ENCODE measurements around the gene UTRN.

UTRN gene

DNA sequence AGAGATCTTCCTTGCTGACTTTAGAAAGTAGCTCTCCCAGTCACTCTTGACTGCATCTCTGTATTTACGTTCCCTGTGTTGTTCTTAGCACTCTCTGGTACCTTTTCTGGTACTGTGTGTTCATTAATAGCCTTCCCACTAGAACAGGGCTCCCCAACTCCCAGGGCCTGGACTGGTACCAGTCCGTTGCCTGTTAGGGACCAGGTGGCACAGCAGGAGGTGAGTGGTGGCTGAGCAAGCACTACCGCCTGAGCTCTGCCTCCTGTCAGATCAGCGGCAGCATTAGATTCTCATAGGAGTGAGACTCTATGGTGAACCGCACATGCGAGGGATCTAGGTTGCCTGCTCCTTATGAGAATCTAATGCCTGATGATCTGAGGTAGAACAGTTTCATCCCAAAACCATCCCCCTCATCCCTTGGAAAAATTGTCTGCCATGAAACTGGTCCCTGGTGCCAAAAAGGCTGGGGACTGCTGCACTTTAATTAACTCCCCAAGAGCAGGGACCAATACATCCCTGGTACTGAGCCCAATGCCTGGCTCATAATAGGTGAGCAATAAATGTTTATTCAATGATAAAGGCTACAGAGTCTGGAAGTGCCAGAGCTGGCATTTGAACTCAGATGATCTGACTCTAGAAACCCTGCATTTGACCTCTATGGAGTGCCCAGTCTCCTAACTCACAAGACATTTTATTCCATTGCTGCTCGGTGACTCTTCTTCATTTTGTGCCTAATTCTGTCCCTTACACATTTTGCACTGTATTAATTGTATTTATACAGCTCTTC, 11.0 kb downstream of the UTRN start:
- TF ChIP-seq ELF4 (IDR thresholded peaks at IDR 0.05) (no peak), BHLHE40 (IDR thresholded peaks at IDR 0.05; ENCODE audit: borderline replicate concordance) (no peak), FOXM1 (IDR thresholded peaks at IDR 0.05; ENCODE audit: borderline replicate concordance) (no peak), NFRKB (IDR thresholded peaks at IDR 0.05) (no peak), SP1 (IDR thresholded peaks at IDR 0.05) (no peak), CTBP1 (IDR thresholded peaks at IDR 0.05; ENCODE audit: borderline replicate concordance) (no peak), LEF1 (IDR thresholded peaks at IDR 0.05; ENCODE audit: borderline replicate concordance) (no peak), ARNT (IDR thresholded peaks at IDR 0.05) (no peak), HDGF (IDR thresholded peaks at IDR 0.05; ENCODE audit: borderline replicate concordance) (no peak), ZNF384 (IDR thresholded peaks at IDR 0.05) (no peak), FOXA1 (IDR thresholded peaks at IDR 0.05) (no peak), SUZ12 (IDR thresholded peaks at IDR 0.05) (no peak), L3MBTL2 (conservative IDR thresholded peaks at IDR 0.05) (no peak), FOXK2 (IDR thresholded peaks at IDR 0.05) (no peak), TARDBP (IDR thresholded peaks at IDR 0.05) (no peak)
- TF ChIP-seq, protein P1, sequence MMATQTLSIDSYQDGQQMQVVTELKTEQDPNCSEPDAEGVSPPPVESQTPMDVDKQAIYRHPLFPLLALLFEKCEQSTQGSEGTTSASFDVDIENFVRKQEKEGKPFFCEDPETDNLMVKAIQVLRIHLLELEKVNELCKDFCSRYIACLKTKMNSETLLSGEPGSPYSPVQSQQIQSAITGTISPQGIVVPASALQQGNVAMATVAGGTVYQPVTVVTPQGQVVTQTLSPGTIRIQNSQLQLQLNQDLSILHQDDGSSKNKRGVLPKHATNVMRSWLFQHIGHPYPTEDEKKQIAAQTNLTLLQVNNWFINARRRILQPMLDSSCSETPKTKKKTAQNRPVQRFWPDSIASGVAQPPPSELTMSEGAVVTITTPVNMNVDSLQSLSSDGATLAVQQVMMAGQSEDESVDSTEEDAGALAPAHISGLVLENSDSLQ (IDR thresholded peaks at IDR 0.05), result no peak
- DNase-seq (ENCODE audit: extremely low spot score), result no peak
- POLR2A ChIA-PET, result interaction anchor here (1.7 kb wide), 1 partner anchor 9 kb away, joined by 4 read pairs; no protein-coding TSS in a partner anchor
- CTCF ChIA-PET, result no interaction called here

DNA sequence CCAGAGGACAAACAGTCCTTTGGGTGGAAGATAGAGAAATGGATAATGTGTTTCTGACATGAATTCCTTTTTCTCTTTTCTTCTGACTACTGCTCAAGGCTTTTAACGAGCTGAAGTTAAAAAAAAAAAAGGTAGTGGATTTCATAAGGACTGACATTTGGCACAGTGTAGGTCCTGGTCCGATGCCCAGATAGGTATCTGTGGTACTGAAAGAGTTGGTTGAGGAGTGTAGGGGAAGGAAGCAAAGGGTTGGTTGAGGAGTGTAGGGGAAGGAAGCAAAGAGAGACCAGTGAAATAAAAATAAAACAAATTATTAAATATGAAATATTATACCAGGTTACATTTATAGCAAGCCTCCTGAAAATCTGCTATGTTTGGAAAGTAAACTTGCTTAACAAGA, 11.8 kb downstream of the UTRN start:
- no peak for DNase-seq (ENCODE audit: extremely low spot score)
- no peak for TF ChIP-seq FOXK2 (IDR thresholded peaks at IDR 0.05)
- no peak for TF ChIP-seq BHLHE40 (IDR thresholded peaks at IDR 0.05; ENCODE audit: borderline replicate concordance)
- no peak for TF ChIP-seq SUZ12 (IDR thresholded peaks at IDR 0.05)
- TF ChIP-seq NFRKB (IDR thresholded peaks at IDR 0.05), result no peak
- TF ChIP-seq LEF1 (IDR thresholded peaks at IDR 0.05; ENCODE audit: borderline replicate concordance), result no peak
- TF ChIP-seq, protein P1 (IDR thresholded peaks at IDR 0.05), result no peak
- TF ChIP-seq SP1 (IDR thresholded peaks at IDR 0.05), result no peak
- TF ChIP-seq ELF4 (IDR thresholded peaks at IDR 0.05), result no peak
- no peak for TF ChIP-seq ZNF384 (IDR thresholded peaks at IDR 0.05)
- no peak for TF ChIP-seq ARNT (IDR thresholded peaks at IDR 0.05)
- POLR2A ChIA-PET, result interaction anchor here (1.1 kb wide), 1 partner anchor 10 kb away, joined by 3 read pairs; no protein-coding TSS in a partner anchor
- CTCF ChIA-PET, result no interaction called here

DNA sequence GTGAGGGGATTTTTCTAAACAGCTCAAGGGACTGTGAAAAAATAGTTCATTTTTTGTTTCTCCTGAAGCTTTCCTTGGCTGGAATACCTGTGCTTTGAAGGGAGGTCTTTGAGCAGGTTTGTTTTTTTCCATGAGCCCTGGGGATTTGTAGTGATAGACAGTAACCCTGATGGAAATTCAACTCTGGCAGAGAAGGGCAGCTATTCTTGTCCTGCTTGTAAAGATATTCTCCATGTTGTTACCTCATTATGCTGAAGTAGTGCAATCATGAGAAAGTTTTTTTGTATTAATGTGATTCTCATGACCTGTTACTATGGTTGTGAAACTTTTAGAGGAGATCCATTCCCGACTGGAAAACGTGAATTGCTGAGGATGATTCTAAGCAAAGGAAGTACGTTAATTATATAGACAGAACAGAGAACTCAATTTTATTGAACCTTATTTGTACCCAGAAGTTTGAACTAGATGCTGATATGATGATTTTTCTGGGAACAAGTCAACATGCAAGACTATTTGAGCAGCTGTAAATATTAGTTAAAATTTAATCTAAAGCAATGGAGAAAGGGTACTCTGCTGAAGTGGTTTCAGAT, 12.5 kb downstream of the UTRN start:
- ChIA-PET POLR2A (interaction anchor here (1.1 kb wide), 1 partner anchor 10 kb away, joined by 3 read pairs; no protein-coding TSS in a partner anchor), CTCF (no interaction called here)
- TF ChIP-seq TARDBP (IDR thresholded peaks at IDR 0.05) (no peak), NFRKB (IDR thresholded peaks at IDR 0.05) (no peak), CTBP1 (IDR thresholded peaks at IDR 0.05; ENCODE audit: borderline replicate concordance) (no peak), L3MBTL2 (conservative IDR thresholded peaks at IDR 0.05) (no peak), SP1 (IDR thresholded peaks at IDR 0.05) (no peak), HDGF (IDR thresholded peaks at IDR 0.05; ENCODE audit: borderline replicate concordance) (no peak), ARNT (IDR thresholded peaks at IDR 0.05) (no peak), FOXK2 (IDR thresholded peaks at IDR 0.05) (no peak), FOXA1 (IDR thresholded peaks at IDR 0.05) (no peak), LEF1 (IDR thresholded peaks at IDR 0.05; ENCODE audit: borderline replicate concordance) (no peak), BHLHE40 (IDR thresholded peaks at IDR 0.05; ENCODE audit: borderline replicate concordance) (no peak), ZNF384 (IDR thresholded peaks at IDR 0.05) (no peak), ELF4 (IDR thresholded peaks at IDR 0.05) (no peak), SUZ12 (IDR thresholded peaks at IDR 0.05) (no peak)
- TF ChIP-seq, protein P1 (IDR thresholded peaks at IDR 0.05), result no peak
- DNase-seq (ENCODE audit: extremely low spot score), result no peak

DNA sequence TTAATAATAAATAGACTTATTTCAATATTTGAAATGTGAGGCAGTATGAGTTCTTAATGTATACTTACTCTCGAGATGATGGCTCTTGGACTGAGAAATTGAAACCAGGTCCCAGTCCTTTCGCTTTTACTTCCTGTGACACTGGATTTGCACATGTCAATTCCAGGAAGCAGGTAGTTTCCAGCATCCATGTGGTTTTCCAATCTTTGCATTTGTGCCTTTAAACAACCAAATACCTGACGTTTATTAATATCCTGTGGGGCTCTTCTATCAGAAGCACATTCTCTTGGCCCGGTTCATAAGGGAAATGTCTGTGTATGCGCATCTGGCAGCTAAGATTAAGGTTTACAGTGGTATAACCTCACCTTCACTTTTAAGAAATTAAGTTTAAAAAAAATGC, 13.1 kb downstream of the UTRN start:
- ChIA-PET POLR2A (no interaction called here), CTCF (no interaction called here)
- TF ChIP-seq ZNF384 (IDR thresholded peaks at IDR 0.05) (no peak), NFRKB (IDR thresholded peaks at IDR 0.05) (no peak), SP1 (IDR thresholded peaks at IDR 0.05) (no peak), FOXA1 (IDR thresholded peaks at IDR 0.05) (no peak), CTBP1 (IDR thresholded peaks at IDR 0.05; ENCODE audit: borderline replicate concordance) (no peak)
- DNase-seq (ENCODE audit: extremely low spot score), result no peak

DNA sequence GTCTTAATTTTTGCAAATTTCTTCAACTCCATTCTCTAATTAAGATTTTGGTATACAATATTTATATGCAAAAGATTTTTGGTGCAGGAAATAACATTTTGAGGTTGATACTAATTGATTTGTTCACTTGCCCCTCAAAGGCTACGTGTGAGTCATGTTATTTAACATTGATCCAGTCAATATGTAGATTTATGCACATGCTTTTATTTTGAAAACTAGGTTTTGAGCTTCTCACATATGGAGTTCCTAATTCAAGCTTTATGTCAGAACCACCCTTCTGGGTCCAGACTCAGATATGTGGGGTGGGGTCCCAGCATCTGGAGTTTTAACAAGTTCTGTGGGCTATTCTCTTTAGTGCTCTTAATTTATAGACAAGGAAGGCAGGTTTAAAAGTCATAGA, 13.8 kb downstream of the UTRN start:
- ChIA-PET POLR2A (no interaction called here), CTCF (interaction anchor here (0.6 kb wide), 1 partner anchor 737 kb away, joined by 4 read pairs; no protein-coding TSS in a partner anchor)
- DNase-seq (ENCODE audit: extremely low spot score), result no peak
- no peak for TF ChIP-seq HDGF (IDR thresholded peaks at IDR 0.05; ENCODE audit: borderline replicate concordance)
- TF ChIP-seq FOXM1 (IDR thresholded peaks at IDR 0.05; ENCODE audit: borderline replicate concordance), result no peak
- TF ChIP-seq SUZ12 (IDR thresholded peaks at IDR 0.05), result no peak
- TF ChIP-seq TARDBP (IDR thresholded peaks at IDR 0.05), result no peak
- no peak for TF ChIP-seq L3MBTL2 (conservative IDR thresholded peaks at IDR 0.05)
- TF ChIP-seq CTBP1 (IDR thresholded peaks at IDR 0.05; ENCODE audit: borderline replicate concordance), result no peak
- TF ChIP-seq, protein P1 (IDR thresholded peaks at IDR 0.05), result no peak
- no peak for TF ChIP-seq ZNF384 (IDR thresholded peaks at IDR 0.05)
- no peak for TF ChIP-seq BHLHE40 (IDR thresholded peaks at IDR 0.05; ENCODE audit: borderline replicate concordance)
